HG03196 (cell line): ENCODE measurements around the gene NCK2.
A peak's percentile ranks its signal among the peaks of the same experiment; 100 is the strongest.

Experiments used
- ATAC-seq: cut with Tn5 transposase; IDR thresholded peaks from one replicate; pipeline ENCODE4 v1.9.1; 2021; ENCODE audit not compliant: unreplicated experiment

Gene NCK2

GRCh38 chr2:105774781-105775337, 30.1 kb downstream of the NCK2 start:
- ATAC-seq: no peak

GRCh38 chr2:105775809-105776559, 31.3 kb downstream of the NCK2 start:
- peak; percentile 44 for ATAC-seq

GRCh38 chr2:105776560-105776928, 31.8 kb downstream of the NCK2 start:
- ATAC-seq: no peak

GRCh38 chr2:105777031-105777482, 32.3 kb downstream of the NCK2 start:
- no peak for ATAC-seq

- no peak for ATAC-seq
Measured at GRCh38 chr2:105777506-105778055, 32.9 kb downstream of the NCK2 start.

- no peak for ATAC-seq
Measured at GRCh38 chr2:105778080-105778607, 33.4 kb downstream of the NCK2 start.

- ATAC-seq: no peak
Measured at GRCh38 chr2:105779394-105779793, 34.7 kb downstream of the NCK2 start.

- no peak for ATAC-seq
Measured at GRCh38 chr2:105780606-105781005, 35.9 kb downstream of the NCK2 start.

- ATAC-seq: no peak
Measured at GRCh38 chr2:105781274-105781978, 36.7 kb downstream of the NCK2 start.

- no peak for ATAC-seq
Measured at GRCh38 chr2:105782123-105782522, 37.4 kb downstream of the NCK2 start.

- no peak for ATAC-seq
Measured at GRCh38 chr2:105782646-105783045, 37.9 kb downstream of the NCK2 start.

GRCh38 chr2:105783151-105783738, 38.5 kb downstream of the NCK2 start:
- no peak for ATAC-seq

GRCh38 chr2:105783972-105784371, 39.3 kb downstream of the NCK2 start:
- no peak for ATAC-seq

GRCh38 chr2:105784589-105784988, 39.9 kb downstream of the NCK2 start:
- ATAC-seq: no peak

- no peak for ATAC-seq
Measured at GRCh38 chr2:105785095-105785847, 40.6 kb downstream of the NCK2 start.

GRCh38 chr2:105786231-105787230, 41.8 kb downstream of the NCK2 start:
- ATAC-seq: no peak

- no peak for ATAC-seq
Measured at GRCh38 chr2:105787376-105788318, 42.9 kb downstream of the NCK2 start.

GRCh38 chr2:105788670-105789290, 44.1 kb downstream of the NCK2 start:
- ATAC-seq: no peak
